ENCODE data around the gene CHST6.

GRCh38 chr16:75529959-75530358, 34.7 kb upstream of the CHST6 start:
- TF ChIP-seq, protein P1, sequence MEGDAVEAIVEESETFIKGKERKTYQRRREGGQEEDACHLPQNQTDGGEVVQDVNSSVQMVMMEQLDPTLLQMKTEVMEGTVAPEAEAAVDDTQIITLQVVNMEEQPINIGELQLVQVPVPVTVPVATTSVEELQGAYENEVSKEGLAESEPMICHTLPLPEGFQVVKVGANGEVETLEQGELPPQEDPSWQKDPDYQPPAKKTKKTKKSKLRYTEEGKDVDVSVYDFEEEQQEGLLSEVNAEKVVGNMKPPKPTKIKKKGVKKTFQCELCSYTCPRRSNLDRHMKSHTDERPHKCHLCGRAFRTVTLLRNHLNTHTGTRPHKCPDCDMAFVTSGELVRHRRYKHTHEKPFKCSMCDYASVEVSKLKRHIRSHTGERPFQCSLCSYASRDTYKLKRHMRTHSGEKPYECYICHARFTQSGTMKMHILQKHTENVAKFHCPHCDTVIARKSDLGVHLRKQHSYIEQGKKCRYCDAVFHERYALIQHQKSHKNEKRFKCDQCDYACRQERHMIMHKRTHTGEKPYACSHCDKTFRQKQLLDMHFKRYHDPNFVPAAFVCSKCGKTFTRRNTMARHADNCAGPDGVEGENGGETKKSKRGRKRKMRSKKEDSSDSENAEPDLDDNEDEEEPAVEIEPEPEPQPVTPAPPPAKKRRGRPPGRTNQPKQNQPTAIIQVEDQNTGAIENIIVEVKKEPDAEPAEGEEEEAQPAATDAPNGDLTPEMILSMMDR (conservative IDR thresholded peaks at IDR 0.05): no peak
- no peak for TF ChIP-seq EZH2 (IDR thresholded peaks at IDR 0.05; ENCODE audit: low read depth)

Measured in PC-9 (cell line).